ENCODE measurements around the gene KCNH2.

DNA sequence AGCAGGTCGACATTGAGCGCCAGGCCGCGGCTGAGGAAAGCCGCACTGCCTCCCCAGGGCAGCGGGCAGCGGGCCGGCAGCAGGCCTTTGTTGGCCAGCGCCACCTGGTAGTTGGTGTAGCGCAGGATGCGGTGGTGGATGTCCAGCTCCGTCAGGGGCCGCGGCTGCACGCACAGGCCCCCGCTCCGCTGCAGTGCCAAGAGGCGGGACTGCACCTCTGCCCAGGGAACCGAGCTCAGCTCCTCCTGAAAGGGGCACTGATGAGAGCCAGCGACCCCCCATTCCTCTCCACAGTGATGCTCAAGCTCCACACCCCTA lies 41.0 kb upstream of the KCNH2 start:
- no peak for TF ChIP-seq EZH2phosphoT487 (conservative IDR thresholded peaks at IDR 0.05; ENCODE audit: low read length)
- TF ChIP-seq, protein P1, sequence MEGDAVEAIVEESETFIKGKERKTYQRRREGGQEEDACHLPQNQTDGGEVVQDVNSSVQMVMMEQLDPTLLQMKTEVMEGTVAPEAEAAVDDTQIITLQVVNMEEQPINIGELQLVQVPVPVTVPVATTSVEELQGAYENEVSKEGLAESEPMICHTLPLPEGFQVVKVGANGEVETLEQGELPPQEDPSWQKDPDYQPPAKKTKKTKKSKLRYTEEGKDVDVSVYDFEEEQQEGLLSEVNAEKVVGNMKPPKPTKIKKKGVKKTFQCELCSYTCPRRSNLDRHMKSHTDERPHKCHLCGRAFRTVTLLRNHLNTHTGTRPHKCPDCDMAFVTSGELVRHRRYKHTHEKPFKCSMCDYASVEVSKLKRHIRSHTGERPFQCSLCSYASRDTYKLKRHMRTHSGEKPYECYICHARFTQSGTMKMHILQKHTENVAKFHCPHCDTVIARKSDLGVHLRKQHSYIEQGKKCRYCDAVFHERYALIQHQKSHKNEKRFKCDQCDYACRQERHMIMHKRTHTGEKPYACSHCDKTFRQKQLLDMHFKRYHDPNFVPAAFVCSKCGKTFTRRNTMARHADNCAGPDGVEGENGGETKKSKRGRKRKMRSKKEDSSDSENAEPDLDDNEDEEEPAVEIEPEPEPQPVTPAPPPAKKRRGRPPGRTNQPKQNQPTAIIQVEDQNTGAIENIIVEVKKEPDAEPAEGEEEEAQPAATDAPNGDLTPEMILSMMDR (IDR thresholded peaks at IDR 0.05; ENCODE audit: insufficient read depth, low read length, poor library complexity, severe bottlenecking), result no peak

Data from SU-DHL-6 (cell line).